ENCODE data around the gene CHCT1. TPM values are rescaled to one million over a fixed set of nuclear protein-coding genes. Genes with fewer than 3 reads are reported as not detected.

The CHCT1 gene
- total RNA-seq, 1 donor from 2014 or later: not detected

DNA sequence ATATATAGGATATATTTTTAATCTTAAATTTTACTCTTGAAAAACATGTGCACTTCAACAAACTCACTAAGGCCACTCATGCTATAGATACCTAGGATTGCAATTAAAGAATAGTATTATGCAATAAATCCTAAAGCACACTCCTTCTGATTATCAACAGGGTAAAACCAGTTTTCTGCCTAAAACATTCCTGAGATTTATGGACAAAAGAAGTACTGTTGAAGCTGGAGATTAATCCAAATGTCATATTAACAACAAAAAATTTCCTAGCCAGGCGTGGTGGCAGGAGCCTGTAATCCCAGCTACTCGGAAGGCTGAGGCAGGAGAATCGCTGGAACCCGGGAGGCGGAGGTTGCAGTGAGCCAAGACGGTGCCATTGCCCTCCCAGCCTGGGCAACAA, 21.4 kb downstream of the CHCT1 start:
- DNase-seq: no peak

- DNase-seq: no peak
Observed at GRCh38 chr17:60445144-60445543, 22.9 kb downstream of the CHCT1 start.

- no peak for DNase-seq
Observed at GRCh38 chr17:60447375-60447774, 25.1 kb downstream of the CHCT1 start.

DNA sequence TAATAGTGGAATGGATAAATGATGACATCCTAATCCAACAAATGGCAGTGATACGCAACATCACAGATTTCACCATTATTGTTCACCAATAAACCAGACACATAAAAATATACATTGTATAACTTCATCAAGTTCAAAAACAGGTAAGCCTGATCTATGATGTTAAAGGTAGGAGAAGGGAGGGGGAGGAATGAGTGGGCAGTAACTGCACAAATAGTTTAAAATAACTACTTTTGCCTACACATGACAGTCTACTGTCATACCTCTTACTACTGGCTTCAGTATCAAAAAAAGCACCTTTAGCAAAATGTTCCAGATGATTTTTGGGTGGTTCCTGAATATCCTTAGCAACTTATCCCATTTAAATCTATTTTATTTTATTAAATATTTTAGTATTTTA, 28.8 kb downstream of the CHCT1 start:
- DNase-seq: no peak

DNA sequence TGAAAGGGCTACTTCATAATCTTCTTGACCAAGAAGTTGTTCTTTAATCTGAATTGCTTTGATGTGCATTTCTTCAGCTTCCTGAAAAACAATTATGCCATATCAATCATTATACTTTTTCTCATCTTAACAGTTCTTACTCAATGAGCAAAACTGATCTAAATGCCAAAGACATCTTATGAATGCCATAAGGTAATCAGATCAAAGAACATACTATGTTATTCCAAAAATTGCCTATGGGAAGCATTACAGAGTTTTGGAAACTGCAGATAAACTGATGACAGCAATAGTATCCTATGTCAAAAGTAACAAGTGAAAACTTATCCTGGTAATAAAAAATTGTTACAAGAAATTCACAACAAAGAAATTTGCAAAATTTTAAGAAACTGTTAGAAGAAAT, 29.7 kb downstream of the CHCT1 start:
- DNase-seq: no peak

DNA sequence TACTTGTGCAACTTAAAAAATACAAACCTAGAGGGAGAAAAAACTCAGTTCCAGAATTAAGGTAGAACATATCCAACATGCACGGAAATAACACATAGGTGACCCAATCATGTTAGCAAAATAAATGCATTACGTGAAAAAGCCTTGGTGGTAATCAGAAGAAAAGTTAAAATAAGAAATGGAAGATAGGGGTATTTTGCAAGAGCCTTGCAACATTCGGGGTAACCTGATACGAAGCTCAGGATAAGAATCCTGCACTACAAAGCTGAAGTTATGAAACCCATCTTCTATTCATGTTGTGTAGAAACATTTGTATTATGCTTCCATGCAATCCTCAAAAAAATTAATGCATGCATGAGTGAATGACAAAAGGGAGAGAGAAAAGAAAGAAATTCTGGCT, 33.1 kb downstream of the CHCT1 start:
- DNase-seq: no peak

DNA sequence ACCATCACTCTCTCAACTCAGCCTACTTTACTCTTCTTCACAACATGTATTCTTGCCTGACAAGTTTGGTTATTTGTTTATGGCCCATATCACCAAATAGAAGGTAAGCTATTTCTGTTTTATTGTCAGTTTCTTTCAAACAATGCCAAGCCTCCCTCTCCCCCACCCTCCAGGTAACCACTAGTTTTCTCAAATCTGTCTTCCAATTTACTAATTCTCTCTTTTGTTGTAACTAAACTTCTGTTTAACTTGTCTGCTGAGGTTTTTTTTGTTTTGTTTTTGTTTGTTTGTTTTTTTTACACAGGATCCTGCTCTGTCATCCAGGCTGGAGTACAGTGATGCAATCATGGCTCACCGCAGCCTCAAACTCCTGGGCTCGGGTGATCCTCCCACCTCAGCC, 34.9 kb downstream of the CHCT1 start:
- no peak for DNase-seq

- DNase-seq: no peak
Observed at GRCh38 chr17:60461584-60461983, 39.3 kb downstream of the CHCT1 start.

DNA sequence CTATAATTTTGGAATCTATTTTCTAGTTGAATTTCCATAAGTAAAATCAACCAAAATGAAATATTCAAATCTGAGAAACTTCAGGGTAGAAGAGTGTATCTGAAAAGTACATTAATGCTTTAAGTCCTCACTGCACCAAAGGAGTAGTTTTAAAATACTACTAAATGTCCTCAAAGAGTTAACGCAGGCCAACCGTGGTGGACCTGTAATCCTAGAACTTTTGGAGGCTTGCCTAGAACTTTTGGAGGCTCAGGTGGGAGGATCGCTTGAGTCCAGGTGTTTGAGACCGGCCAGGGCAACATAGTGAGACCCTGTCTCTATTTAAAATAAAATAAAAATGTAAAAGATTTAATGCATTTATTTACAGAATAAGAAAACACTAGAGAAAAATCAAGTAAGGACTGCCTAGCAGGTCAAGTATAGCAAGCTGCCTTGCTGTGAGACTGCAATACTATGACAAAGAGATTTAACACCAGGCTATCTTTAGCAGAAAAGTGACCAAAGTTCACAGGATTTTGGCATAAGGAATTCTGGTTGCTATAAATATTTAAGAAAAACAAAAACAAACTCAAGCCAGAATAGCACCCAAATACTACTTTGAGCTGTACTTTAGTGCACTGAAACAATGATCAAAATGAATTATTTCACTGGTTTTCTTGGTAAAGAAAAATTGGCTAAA, 41.0 kb downstream of the CHCT1 start:
- DNase-seq: no peak

- no peak for DNase-seq
Observed at GRCh38 chr17:60464343-60464742, 42.1 kb downstream of the CHCT1 start.

DNA sequence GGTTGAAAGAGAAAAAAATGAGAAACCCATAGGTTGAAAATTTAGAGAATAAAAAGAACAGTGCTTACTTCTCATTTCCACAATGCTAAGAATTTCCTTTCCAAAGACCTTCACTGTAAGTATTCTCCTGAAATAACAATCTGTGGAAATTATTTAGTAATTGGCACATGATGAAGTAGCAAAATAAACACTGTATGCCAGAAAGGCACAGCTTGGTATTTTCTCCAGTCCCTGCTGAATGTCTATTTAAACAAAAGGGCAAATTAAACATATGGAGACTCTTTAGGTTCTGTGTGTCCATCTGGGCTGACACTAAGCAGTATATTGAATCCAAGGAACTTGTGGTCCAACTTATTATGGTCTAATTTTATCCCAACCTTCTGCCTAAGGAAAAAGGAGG, 46.1 kb downstream of the CHCT1 start:
- DNase-seq: peak; percentile 81

DNA sequence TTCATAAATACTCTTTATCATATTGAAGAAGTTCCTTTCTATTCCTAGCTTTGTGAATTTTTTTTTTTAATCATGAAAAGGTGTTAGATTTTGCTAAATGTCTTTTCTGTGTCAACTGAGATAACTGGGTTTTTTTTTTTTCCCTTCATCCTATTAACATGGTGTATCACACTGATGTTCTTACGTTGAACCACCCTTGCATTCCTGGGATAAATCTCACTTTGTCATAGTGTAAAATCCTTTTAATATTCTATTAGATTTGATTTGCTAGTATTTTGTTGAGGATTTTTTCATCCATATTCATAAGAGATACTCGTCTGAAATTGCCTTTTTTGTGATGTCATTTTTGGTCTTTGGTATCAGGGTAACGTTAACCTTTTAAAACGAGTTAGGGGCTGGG, 49.2 kb downstream of the CHCT1 start:
- DNase-seq: no peak

DNA sequence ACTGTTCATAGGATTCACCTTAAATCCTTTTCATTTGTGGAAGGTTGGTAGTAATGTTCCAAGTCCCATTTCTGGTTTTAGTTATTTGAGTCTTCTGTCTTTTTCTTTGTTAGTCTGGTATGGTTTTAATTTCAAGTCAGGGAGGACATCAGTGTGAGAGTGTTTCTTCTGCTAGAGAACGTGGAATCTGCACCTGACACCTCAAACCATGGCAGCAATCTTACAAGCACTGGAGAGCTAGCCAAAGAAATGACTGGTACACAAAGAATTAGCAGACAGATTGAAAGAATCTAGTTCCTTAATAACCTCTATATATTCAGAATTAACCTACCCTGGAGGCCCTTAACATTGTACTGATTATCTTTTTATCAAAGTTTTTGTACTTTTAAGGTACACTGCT, 50.2 kb downstream of the CHCT1 start:
- no peak for DNase-seq

GRCh38 chr17:60473788-60474187, 51.5 kb downstream of the CHCT1 start:
- DNase-seq: no peak

Other genes starting within 250 kb of the CHCT1 start
- gene USP32, start 30.4 kb upstream of the CHCT1 start, total RNA-seq: 53.6 and 85.3 TPM in 2 replicates
- gene APPBP2, start 103.8 kb downstream of the CHCT1 start, total RNA-seq: 42.0 and 57.4 TPM in 2 replicates
- gene PPM1D, start 177.7 kb downstream of the CHCT1 start, total RNA-seq: 30.6 and 42.5 TPM in 2 replicates